A549 (cell line): ENCODE results near the gene LDOC1.

ENCODE experiments used
- BHLHE40 ChIP-seq: IDR thresholded peaks from 2 replicates; pipeline ENCODE4 v1.6.1; 2012; ENCODE audit warnings: low read depth, low read length, inconsistent platforms
- CEBPB ChIP-seq, 2 experiments: fragments of >200 bp in 1 of 2; sonication (Bioruptor Twin) in 1 of 2; formaldehyde crosslinking in 1 of 2; IDR thresholded peaks; 2 replicates each; pipeline ENCODE4 v1.6.1; 2012 to 2016
- EP300 ChIP-seq, 2 experiments: fragments of >200 bp; sonication (Bioruptor Twin); formaldehyde crosslinking; IDR thresholded peaks; 2 replicates in 1 of 2; 3 replicates in 1 of 2; pipeline ENCODE4 v1.6.1; 2016 to 2017
- JUNB ChIP-seq: fragments of >200 bp; sonication (Bioruptor Twin); formaldehyde crosslinking; IDR thresholded peaks from 2 replicates; pipeline ENCODE4 v1.6.1; 2016
- MYC ChIP-seq: IDR thresholded peaks from 2 replicates; pipeline ENCODE4 v1.6.1; 2012; ENCODE audit warnings: mild to moderate bottlenecking, inconsistent platforms, low read length, improper control_type of control experiment, borderline replicate concordance
- PHF8 ChIP-seq: fragments of 200-600 bp; sonication (generic); IDR thresholded peaks from 2 replicates; pipeline ENCODE4 v1.6.1; 2016; ENCODE audit warnings: low read depth, mild to moderate bottlenecking, antibody characterized with exemption, moderate library complexity, borderline replicate concordance
- POLR2A ChIP-seq: IDR thresholded peaks from 2 replicates; pipeline ENCODE4 v1.6.1; 2012; ENCODE audit warnings: mild to moderate bottlenecking, low read length
- RCOR1 ChIP-seq: fragments of 150-350 bp; IDR thresholded peaks from 2 replicates; pipeline ENCODE4 v1.6.1; 2014; ENCODE audit warnings: antibody characterized with exemption, low read length, low read depth
- RFX5 ChIP-seq: fragments of 450-650 bp; IDR thresholded peaks from 2 replicates; pipeline ENCODE4 v1.7.1; 2014; ENCODE audit warnings: antibody characterized with exemption, mild to moderate bottlenecking, moderate library complexity
- ZFP36 ChIP-seq: fragments of 450-650 bp; IDR thresholded peaks from 2 replicates; pipeline ENCODE4 v1.6.1; 2014; ENCODE audit warnings: borderline replicate concordance; ENCODE audit not compliant: partially characterized antibody
- TF ChIP-seq, protein P1 (sequence below): fragments of 450-650 bp; IDR thresholded peaks from 2 replicates; pipeline ENCODE4 v1.6.1; 2014; ENCODE audit warnings: antibody characterized with exemption
- TF ChIP-seq, protein P2 (sequence below): fragments of >200 bp; sonication (Bioruptor Twin); formaldehyde crosslinking; IDR thresholded peaks from 3 replicates; pipeline ENCODE4 v1.5.1; 2016
- TF ChIP-seq, protein P3 (sequence below): fragments of 250-450 bp; sonication (Bioruptor Pico); IDR thresholded peaks from 2 replicates; pipeline ENCODE4 v1.5.0; 2021; ENCODE audit warnings: mild to moderate bottlenecking, moderate library complexity, borderline replicate concordance

DNA sequence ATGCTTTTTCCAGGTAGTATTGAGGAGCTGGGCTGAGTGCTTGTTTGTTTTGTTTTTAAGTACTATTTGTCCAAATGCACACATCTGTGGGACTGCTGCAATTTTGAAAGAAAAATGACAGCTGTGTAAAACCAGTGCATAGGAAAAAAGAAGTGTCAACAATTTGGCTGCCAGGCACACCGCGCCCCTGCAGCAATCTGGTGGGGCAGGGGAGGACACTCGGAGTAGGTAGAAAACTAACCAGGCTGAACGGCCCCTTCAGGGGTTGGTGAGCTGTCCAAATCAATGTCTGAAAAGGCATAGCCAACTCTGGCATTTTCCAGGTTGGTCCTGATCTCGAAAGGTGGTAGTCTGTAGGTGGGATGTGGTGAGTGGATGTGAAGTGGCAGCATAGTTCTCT, 1.1 kb downstream of the LDOC1 start:
- TF ChIP-seq, protein P1, sequence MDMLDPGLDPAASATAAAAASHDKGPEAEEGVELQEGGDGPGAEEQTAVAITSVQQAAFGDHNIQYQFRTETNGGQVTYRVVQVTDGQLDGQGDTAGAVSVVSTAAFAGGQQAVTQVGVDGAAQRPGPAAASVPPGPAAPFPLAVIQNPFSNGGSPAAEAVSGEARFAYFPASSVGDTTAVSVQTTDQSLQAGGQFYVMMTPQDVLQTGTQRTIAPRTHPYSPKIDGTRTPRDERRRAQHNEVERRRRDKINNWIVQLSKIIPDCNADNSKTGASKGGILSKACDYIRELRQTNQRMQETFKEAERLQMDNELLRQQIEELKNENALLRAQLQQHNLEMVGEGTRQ: no peak
- TF ChIP-seq EP300 (IDR thresholded peaks at IDR 0.05): no peak
- TF ChIP-seq, protein P2, sequence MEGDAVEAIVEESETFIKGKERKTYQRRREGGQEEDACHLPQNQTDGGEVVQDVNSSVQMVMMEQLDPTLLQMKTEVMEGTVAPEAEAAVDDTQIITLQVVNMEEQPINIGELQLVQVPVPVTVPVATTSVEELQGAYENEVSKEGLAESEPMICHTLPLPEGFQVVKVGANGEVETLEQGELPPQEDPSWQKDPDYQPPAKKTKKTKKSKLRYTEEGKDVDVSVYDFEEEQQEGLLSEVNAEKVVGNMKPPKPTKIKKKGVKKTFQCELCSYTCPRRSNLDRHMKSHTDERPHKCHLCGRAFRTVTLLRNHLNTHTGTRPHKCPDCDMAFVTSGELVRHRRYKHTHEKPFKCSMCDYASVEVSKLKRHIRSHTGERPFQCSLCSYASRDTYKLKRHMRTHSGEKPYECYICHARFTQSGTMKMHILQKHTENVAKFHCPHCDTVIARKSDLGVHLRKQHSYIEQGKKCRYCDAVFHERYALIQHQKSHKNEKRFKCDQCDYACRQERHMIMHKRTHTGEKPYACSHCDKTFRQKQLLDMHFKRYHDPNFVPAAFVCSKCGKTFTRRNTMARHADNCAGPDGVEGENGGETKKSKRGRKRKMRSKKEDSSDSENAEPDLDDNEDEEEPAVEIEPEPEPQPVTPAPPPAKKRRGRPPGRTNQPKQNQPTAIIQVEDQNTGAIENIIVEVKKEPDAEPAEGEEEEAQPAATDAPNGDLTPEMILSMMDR: no peak
- TF ChIP-seq POLR2A: no peak
- TF ChIP-seq MYC: no peak
- TF ChIP-seq, protein P3, sequence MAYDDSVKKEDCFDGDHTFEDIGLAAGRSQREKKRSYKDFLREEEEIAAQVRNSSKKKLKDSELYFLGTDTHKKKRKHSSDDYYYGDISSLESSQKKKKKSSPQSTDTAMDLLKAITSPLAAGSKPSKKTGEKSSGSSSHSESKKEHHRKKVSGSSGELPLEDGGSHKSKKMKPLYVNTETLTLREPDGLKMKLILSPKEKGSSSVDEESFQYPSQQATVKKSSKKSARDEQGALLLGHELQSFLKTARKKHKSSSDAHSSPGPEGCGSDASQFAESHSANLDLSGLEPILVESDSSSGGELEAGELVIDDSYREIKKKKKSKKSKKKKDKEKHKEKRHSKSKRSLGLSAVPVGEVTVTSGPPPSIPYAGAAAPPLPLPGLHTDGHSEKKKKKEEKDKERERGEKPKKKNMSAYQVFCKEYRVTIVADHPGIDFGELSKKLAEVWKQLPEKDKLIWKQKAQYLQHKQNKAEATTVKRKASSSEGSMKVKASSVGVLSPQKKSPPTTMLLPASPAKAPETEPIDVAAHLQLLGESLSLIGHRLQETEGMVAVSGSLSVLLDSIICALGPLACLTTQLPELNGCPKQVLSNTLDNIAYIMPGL (CRISPR knock-in tag): no peak
- TF ChIP-seq JUNB: no peak
- no peak for TF ChIP-seq PHF8
- TF ChIP-seq BHLHE40: no peak
- no peak for TF ChIP-seq RCOR1
- no peak for TF ChIP-seq RFX5
- TF ChIP-seq ZFP36: no peak
- no peak for TF ChIP-seq CEBPB (IDR thresholded peaks at IDR 0.05)
